Calu3 (cell line): ENCODE measurements around the gene PTGES3. TPM values are rescaled to one million over a fixed set of nuclear protein-coding genes. Genes with fewer than 3 reads are reported as not detected.

Source experiments
- BruUV-seq: library from RNA; stranded (reverse); fragments of 400-500 nt; replicated peaks from 2 replicates; lab custom pipeline; 2021; lab: Mats Ljungman, UMichigan
- CTCF ChIA-PET: fragments of 300-600 bp; sonication (Branson Sonifier 250); formaldehyde crosslinking; loops from one replicate; lab custom pipeline; 2022; ENCODE audit warnings: antibody characterized with exemption; lab: Charles Lee
- DNase-seq: peaks from one replicate; pipeline ENCODE4 v3.0.0; 2022
- H3K27ac Mint-ChIP-seq: one replicate; pipeline ENCODE4 v1.8.0; 2022; ENCODE audit warnings: mixed read lengths; ENCODE audit not compliant: unreplicated experiment
- H3K27me3 Mint-ChIP-seq: one replicate; pipeline ENCODE4 v1.8.0; 2022; ENCODE audit warnings: mixed read lengths; ENCODE audit not compliant: unreplicated experiment
- H3K36me3 Mint-ChIP-seq: one replicate; pipeline ENCODE4 v1.8.0; 2022; ENCODE audit warnings: mild to moderate bottlenecking, moderate library complexity, mixed read lengths; ENCODE audit not compliant: insufficient read depth, unreplicated experiment
- H3K4me1 Mint-ChIP-seq: one replicate; pipeline ENCODE4 v1.8.0; 2022; ENCODE audit warnings: mild to moderate bottlenecking, low read depth, mixed read lengths; ENCODE audit not compliant: unreplicated experiment
- H3K4me3 Mint-ChIP-seq: one replicate; pipeline ENCODE4 v1.8.0; 2022; ENCODE audit warnings: mild to moderate bottlenecking, low read depth, moderate library complexity, mixed read lengths; ENCODE audit not compliant: unreplicated experiment
- H3K9me3 Mint-ChIP-seq: one replicate; pipeline ENCODE4 v1.8.0; 2022; ENCODE audit warnings: low read depth, mixed read lengths; ENCODE audit not compliant: unreplicated experiment
- CTCF ChIP-seq: fragments of 200-600 bp; IDR thresholded peaks from one replicate; pipeline ENCODE4 v1.8.0; 2022; ENCODE audit warnings: antibody characterized with exemption; ENCODE audit not compliant: unreplicated experiment
- intact Hi-C: fragments of 100-400 bp; cut with micrococcal nuclease; formaldehyde crosslinking; loops from one replicate; pipeline ENCODE4 v1.10.0; 2022; ENCODE audit not compliant: unreplicated experiment
- total RNA-seq: library from RNA; stranded (reverse); gene quantifications from 2 replicates; pipeline ENCODE4 v1.2.3, GENCODE V29; 2022

Gene PTGES3
- total RNA-seq, 1 experiment from 2014 or later = 437 TPM

- DNase-seq = no peak
- H3K27ac Mint-ChIP-seq = peak overlapping the region; percentile 89
- H3K27me3 Mint-ChIP-seq = no peaks in the 10 kb centered on the region
- CTCF ChIA-PET = interaction anchor here (1.0 kb wide), 1 partner anchor 86 kb away, joined by 4 read pairs; no protein-coding TSS in a partner anchor
- peaks cover 52% of the 10 kb centered on the region for H3K4me1 Mint-ChIP-seq
- no peaks in the 10 kb centered on the region for H3K9me3 Mint-ChIP-seq
- intact Hi-C loops = loop anchor here (10.0 kb wide), 1 partner anchor 88 kb away; the partner anchor contains the start of gene BAZ2A
- BruUV-seq = no TSS peak
- H3K36me3 Mint-ChIP-seq = peaks cover 68% of the 10 kb centered on the region
- H3K4me3 Mint-ChIP-seq = peak overlapping the region; percentile 97
- no peak for TF ChIP-seq CTCF
Measured at GRCh38 chr12:56722832-56723231, 34.7 kb upstream of the PTGES3 start.

GRCh38 chr12:56721721-56722120 is 33.6 kb upstream of the PTGES3 start:
- BruUV-seq = no TSS peak
- Mint-ChIP-seq H3K4me3 (peak overlapping the region; percentile 97), H3K27me3 (no peaks in the 10 kb centered on the region), H3K36me3 (peaks cover 74% of the 10 kb centered on the region), H3K9me3 (no peaks in the 10 kb centered on the region), H3K4me1 (peaks cover 58% of the 10 kb centered on the region), H3K27ac (peak overlapping the region; percentile 89)
- CTCF ChIA-PET = no interaction called here
- DNase-seq = no peak
- intact Hi-C loops = loop anchor here (10.0 kb wide), 1 partner anchor 87 kb away; the partner anchor contains the start of gene BAZ2A
- no peak for TF ChIP-seq CTCF

GRCh38 chr12:56721216-56721615 is 33.1 kb upstream of the PTGES3 start:
- BruUV-seq = no TSS peak
- H3K9me3 Mint-ChIP-seq = no peaks in the 10 kb centered on the region
- DNase-seq = no peak
- peaks cover 63% of the 10 kb centered on the region for H3K4me1 Mint-ChIP-seq
- no peaks in the 10 kb centered on the region for H3K27me3 Mint-ChIP-seq
- peak overlapping the region; percentile 97 for H3K4me3 Mint-ChIP-seq
- no peak for TF ChIP-seq CTCF
- intact Hi-C loops = loop anchor here (10.0 kb wide), 1 partner anchor 86 kb away; the partner anchor contains the start of gene BAZ2A
- H3K27ac Mint-ChIP-seq = peak overlapping the region; percentile 19
- CTCF ChIA-PET = interaction anchor here (0.6 kb wide), 1 partner anchor 469 kb away, joined by 3 read pairs; no protein-coding TSS in a partner anchor
- H3K36me3 Mint-ChIP-seq = peaks cover 78% of the 10 kb centered on the region

GRCh38 chr12:56720731-56721151 is 32.7 kb upstream of the PTGES3 start:
- TF ChIP-seq CTCF = no peak
- H3K27me3 Mint-ChIP-seq = no peaks in the 10 kb centered on the region
- H3K4me3 Mint-ChIP-seq = peak overlapping the region; percentile 97
- DNase-seq = no peak
- BruUV-seq = no TSS peak
- H3K4me1 Mint-ChIP-seq = peaks cover 64% of the 10 kb centered on the region
- intact Hi-C loops = loop anchor here (10.0 kb wide), 1 partner anchor 86 kb away; the partner anchor contains the start of gene BAZ2A
- H3K9me3 Mint-ChIP-seq = no peaks in the 10 kb centered on the region
- peak overlapping the region; percentile 19 for H3K27ac Mint-ChIP-seq
- H3K36me3 Mint-ChIP-seq = peaks cover 79% of the 10 kb centered on the region
- CTCF ChIA-PET = interaction anchor here (0.6 kb wide), 1 partner anchor 469 kb away, joined by 3 read pairs; no protein-coding TSS in a partner anchor
